Measurements from ENCODE around the gene ZBTB25. TPM values are rescaled to one million over a fixed set of nuclear protein-coding genes. Genes with fewer than 3 reads are reported as not detected.

The ZBTB25 gene
- total RNA-seq, 1 donor from 2014 or later, result 4.7 TPM

DNA sequence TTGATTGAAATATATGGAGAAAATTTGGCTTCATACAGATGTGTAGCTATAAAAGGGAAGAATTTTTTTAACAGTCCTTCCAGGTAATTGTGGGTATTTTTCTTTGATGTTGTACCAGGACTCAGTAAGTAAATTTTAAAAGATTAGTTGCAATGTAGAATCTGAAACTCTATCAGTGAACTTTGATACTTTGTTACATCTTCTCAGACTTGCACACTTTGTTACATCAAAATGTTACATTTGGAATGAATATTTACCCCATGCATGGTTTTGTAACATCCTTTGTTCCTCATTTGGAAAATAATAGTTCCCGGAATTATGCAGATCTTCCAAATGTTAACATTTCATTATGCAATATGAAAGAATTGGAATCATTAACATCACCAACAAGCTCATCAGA lies 101.7 kb downstream of the ZBTB25 start:
- DNase-seq (ENCODE audit: low read depth) (no peak), FAIRE-seq (no peak)
- H3K36me3 ChIP-seq (ENCODE audit: control insufficient read depth, insufficient read depth, low read length), result peaks cover 1% of the 10 kb centered on the region
- no peaks in the 10 kb centered on the region for H3K27me3 ChIP-seq (ENCODE audit: control insufficient read depth, insufficient read depth, low read length)
- H3K4me3 ChIP-seq (ENCODE audit: low read depth, low read length), result no peak overlapping the region
- TF ChIP-seq, protein P1, sequence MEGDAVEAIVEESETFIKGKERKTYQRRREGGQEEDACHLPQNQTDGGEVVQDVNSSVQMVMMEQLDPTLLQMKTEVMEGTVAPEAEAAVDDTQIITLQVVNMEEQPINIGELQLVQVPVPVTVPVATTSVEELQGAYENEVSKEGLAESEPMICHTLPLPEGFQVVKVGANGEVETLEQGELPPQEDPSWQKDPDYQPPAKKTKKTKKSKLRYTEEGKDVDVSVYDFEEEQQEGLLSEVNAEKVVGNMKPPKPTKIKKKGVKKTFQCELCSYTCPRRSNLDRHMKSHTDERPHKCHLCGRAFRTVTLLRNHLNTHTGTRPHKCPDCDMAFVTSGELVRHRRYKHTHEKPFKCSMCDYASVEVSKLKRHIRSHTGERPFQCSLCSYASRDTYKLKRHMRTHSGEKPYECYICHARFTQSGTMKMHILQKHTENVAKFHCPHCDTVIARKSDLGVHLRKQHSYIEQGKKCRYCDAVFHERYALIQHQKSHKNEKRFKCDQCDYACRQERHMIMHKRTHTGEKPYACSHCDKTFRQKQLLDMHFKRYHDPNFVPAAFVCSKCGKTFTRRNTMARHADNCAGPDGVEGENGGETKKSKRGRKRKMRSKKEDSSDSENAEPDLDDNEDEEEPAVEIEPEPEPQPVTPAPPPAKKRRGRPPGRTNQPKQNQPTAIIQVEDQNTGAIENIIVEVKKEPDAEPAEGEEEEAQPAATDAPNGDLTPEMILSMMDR (IDR thresholded peaks at IDR 0.05; ENCODE audit: insufficient read depth, low read length, severe bottlenecking), result no peak

DNA sequence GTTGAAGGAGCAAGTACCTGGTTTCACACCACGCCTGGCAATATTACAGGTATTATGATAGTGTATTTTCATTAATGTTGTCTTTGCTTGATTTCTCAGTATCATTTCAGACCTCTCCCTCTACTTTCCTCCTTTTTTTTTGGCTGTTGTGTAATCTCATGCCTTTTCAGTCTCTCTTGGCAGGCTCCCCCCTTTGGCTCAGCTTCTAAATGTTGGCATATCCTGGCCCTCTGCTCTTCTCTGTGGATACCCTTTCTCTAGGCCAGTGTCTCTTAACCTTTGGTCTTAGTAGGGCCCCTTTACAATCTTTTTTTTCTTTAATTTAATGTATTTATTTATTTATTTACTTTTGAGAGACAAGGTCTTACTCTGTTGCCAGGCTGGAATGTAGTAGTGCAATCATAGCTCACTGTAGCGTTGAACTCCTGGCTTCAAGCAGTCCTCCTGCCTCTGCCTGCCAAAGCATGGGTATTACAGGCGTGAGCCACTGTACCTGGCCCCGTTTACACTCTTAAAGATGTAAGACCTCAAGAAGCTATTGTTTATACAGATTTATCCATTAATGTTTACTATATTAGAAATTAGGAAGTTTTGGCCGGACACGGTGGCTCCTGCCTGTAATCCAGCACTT lies 102.7 kb downstream of the ZBTB25 start:
- H3K36me3 ChIP-seq (ENCODE audit: control insufficient read depth, insufficient read depth, low read length), result peaks cover 1% of the 10 kb centered on the region
- H3K4me3 ChIP-seq (ENCODE audit: low read depth, low read length), result no peak overlapping the region
- no peak for FAIRE-seq
- H3K27me3 ChIP-seq (ENCODE audit: control insufficient read depth, insufficient read depth, low read length), result no peaks in the 10 kb centered on the region
- DNase-seq (ENCODE audit: low read depth), result no peak
- TF ChIP-seq, protein P1 (IDR thresholded peaks at IDR 0.05; ENCODE audit: insufficient read depth, low read length, severe bottlenecking), result no peak

Other genes starting within 250 kb of the ZBTB25 start
- gene ESR2, start 209.5 kb downstream of the ZBTB25 start, total RNA-seq, result under 0.01 and 0.13 TPM in 2 replicates
- 19.3 and 35.5 TPM in 2 replicates for gene MTHFD1, start 115.5 kb downstream of the ZBTB25 start, total RNA-seq
- gene AKAP5, start 38.3 kb downstream of the ZBTB25 start, total RNA-seq, result under 0.01 and 0.13 TPM in 2 replicates
- 36.1 and 39.5 TPM in 2 replicates for gene ZBTB1, start 932 bp upstream of the ZBTB25 start, total RNA-seq
- 1.6 and 4.2 TPM in 2 replicates for gene HSPA2, start 36.9 kb upstream of the ZBTB25 start, total RNA-seq
- gene PPP1R36, start 46.1 kb upstream of the ZBTB25 start, total RNA-seq, result 0.51 and 1.1 TPM in 2 replicates
- gene PLEKHG3, start 200.6 kb upstream of the ZBTB25 start, total RNA-seq, result 32.4 and 35.8 TPM in 2 replicates